Activated naive CD4-positive, alpha-beta T cell treated with anti-CD3 and anti-CD28 coated beads, Interleukin-2, amount 10 ng/mL, durations not matched to agents 7 days and 5 days (primary cell): ENCODE results near the gene TAF6L.
"Not testable (repeated sequence)": the region's sequence is repeated elsewhere in the genome, so short reads cannot be mapped to it uniquely, and the experiment has no call there.

ENCODE experiments used
- CTCF ChIA-PET: fragments of 350-600 bp; sonication (Branson Sonifier 250); formaldehyde crosslinking; loops from one replicate; lab custom pipeline; 2021; ENCODE audit warnings: antibody characterized with exemption; lab: Charles Lee
- DNase-seq: peaks from one replicate; pipeline ENCODE4 v3.0.0-alpha.2; 2020
- H3K27ac Mint-ChIP-seq: one replicate; pipeline ENCODE4 v1.8.0; 2021; ENCODE audit warnings: mild to moderate bottlenecking, moderate library complexity, mixed read lengths
- H3K27me3 Mint-ChIP-seq: one replicate; pipeline ENCODE4 v1.8.0; 2021; ENCODE audit warnings: mild to moderate bottlenecking, mixed read lengths
- H3K36me3 Mint-ChIP-seq: one replicate; pipeline ENCODE4 v1.8.0; 2021; ENCODE audit warnings: mixed read lengths
- H3K4me1 Mint-ChIP-seq: one replicate; pipeline ENCODE4 v1.8.0; 2021; ENCODE audit warnings: mixed read lengths
- H3K4me3 Mint-ChIP-seq: one replicate; pipeline ENCODE4 v1.8.0; 2021; ENCODE audit warnings: mild to moderate bottlenecking, moderate library complexity, mixed read lengths
- H3K9me3 Mint-ChIP-seq: one replicate; pipeline ENCODE4 v1.8.0; 2021; ENCODE audit warnings: mixed read lengths

Gene TAF6L, protein sequence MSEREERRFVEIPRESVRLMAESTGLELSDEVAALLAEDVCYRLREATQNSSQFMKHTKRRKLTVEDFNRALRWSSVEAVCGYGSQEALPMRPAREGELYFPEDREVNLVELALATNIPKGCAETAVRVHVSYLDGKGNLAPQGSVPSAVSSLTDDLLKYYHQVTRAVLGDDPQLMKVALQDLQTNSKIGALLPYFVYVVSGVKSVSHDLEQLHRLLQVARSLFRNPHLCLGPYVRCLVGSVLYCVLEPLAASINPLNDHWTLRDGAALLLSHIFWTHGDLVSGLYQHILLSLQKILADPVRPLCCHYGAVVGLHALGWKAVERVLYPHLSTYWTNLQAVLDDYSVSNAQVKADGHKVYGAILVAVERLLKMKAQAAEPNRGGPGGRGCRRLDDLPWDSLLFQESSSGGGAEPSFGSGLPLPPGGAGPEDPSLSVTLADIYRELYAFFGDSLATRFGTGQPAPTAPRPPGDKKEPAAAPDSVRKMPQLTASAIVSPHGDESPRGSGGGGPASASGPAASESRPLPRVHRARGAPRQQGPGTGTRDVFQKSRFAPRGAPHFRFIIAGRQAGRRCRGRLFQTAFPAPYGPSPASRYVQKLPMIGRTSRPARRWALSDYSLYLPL

DNA sequence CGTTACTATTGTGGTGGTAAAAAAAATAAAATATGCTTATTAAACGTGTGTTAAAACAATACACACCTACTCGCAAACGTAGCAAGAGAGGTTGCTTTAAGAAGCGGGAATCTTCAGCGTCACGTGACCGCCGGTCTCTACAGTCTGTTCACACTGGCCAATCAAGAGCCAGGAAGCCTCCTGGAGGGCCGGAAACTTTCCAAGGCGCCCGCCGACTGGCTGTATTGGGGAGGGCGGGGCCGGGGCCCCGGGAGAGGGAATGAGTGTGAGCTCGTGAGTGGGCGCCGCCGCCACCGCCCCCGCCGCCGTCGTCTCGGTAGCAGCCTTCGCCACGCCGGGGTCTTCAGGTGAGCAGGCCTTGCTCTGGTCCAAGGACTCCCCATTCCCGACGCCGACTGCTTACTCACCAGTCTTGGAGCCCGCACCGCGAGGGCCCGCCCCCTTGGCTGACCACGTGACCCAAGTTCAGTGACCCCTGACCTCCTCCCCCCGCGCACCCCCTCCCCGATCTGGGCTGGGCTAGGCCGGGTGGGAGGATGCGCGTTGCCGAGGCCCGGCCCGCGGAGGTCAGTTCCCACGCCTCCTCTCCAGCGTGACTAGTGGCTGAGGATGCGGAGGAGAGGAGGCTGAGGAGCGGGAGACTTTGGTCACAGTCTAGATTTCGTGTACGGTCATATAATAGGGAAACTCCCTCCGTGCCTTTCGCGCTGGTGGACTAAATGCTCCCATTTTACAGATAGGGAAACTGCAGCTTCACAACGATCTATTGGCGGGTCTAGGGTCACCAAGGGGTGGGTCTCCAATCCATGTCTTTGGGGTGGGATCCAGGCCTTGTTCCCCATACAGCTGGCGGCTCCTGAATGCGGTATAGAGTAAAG is at the start of gene TAF6L:
TAF6L (plus strand) TSS at position 253 of the 878 bp plus-strand sequence. CDS start 4,388 bp downstream, outside the sequence.
- Mint-ChIP-seq H3K27ac (peak within 1 kb of the TSS; percentile 94), H3K27me3 (no peaks in the 10 kb centered on the region), H3K36me3 (peaks cover 19% of the 10 kb centered on the region), H3K4me1 (peaks cover 36% of the 10 kb centered on the region), H3K4me3 (peak within 1 kb of the TSS; percentile 90), H3K9me3 (no peaks in the 10 kb centered on the region)
- CTCF ChIA-PET, result interaction anchor here (0.6 to 10.4 kb wide), 5 partner anchors 9 to 107 kb away, joined by 3 to 65 read pairs (median 10); partner anchors contain the start of genes C11orf98, CSKMT, POLR2G and TMEM179B
- DNase-seq, result peak; percentile 97

GRCh38 chr11:62721994-62722393 is 49.2 kb upstream of the TAF6L start:
- H3K36me3 Mint-ChIP-seq, result peaks cover 86% of the 10 kb centered on the region
- H3K4me1 Mint-ChIP-seq, result peaks cover 65% of the 10 kb centered on the region
- CTCF ChIA-PET, result interaction anchor here (0.8 kb wide), 1 partner anchor 45 kb away, joined by 5 read pairs; no protein-coding TSS in a partner anchor
- H3K4me3 Mint-ChIP-seq, result no peak overlapping the region
- no peaks in the 10 kb centered on the region for H3K27me3 Mint-ChIP-seq
- no peak for DNase-seq
- H3K9me3 Mint-ChIP-seq, result no peaks in the 10 kb centered on the region
- peak overlapping the region; percentile 70 for H3K27ac Mint-ChIP-seq

DNA sequence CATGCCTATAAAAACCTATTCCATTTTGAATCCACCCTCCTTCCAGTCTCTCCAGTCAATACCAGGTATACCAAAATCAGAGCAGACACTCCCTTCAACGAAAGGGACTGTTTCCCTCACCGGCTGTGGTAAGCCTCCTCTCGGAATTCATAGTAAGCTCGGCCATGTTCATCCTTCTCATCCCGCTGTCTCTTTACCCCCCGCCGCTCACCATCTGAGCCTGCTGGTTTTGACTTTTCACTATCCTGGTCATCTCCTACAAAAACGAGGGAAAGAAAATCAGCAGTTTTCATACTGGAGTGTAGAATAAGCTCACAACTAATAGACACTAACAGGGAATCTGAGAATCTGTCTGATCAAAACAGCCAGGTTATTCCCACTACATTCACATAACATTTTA is 47.0 kb upstream of the TAF6L start:
- Mint-ChIP-seq H3K4me1 (peaks cover 58% of the 10 kb centered on the region), H3K36me3 (peaks cover 81% of the 10 kb centered on the region), H3K27me3 (peaks cover 3% of the 10 kb centered on the region), H3K27ac (peak overlapping the region; percentile 74), H3K9me3 (no peaks in the 10 kb centered on the region), H3K4me3 (peak overlapping the region; percentile 94)
- no peak for DNase-seq
- CTCF ChIA-PET, result interaction anchor here (0.9 to 1.4 kb wide), 2 partner anchors 28 to 44 kb away, joined by 4 to 5 read pairs; no protein-coding TSS in a partner anchor

DNA sequence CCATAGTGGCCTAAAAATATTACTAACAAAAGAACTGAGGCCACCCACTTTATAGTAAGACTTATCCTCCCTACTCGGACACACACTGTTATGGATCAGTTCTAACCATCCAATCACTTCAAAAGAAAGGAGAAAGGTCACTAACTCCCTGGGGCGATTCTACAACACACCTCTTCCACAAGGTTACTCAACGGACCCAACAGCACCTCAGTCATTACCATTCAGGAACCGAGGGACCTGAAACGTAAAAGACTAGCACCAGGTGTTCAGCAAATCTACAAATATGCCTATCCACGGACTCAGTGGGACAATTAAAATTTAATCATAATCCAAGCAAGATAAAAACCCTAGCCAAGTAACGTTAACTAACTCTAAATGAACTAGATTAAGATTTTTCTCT is 45.5 kb upstream of the TAF6L start:
- H3K27ac Mint-ChIP-seq, result peak overlapping the region; percentile 99
- CTCF ChIA-PET, result interaction anchor here (0.6 to 2.0 kb wide), 6 partner anchors 10 to 1327 kb away, joined by 3 to 5 read pairs (median 4); partner anchors contain the start of gene ZBTB3
- no peak for DNase-seq
- peak overlapping the region; percentile 94 for H3K4me3 Mint-ChIP-seq
- H3K27me3 Mint-ChIP-seq, result peaks cover 3% of the 10 kb centered on the region
- H3K9me3 Mint-ChIP-seq, result no peaks in the 10 kb centered on the region
- H3K4me1 Mint-ChIP-seq, result peaks cover 59% of the 10 kb centered on the region
- peaks cover 70% of the 10 kb centered on the region for H3K36me3 Mint-ChIP-seq

DNA sequence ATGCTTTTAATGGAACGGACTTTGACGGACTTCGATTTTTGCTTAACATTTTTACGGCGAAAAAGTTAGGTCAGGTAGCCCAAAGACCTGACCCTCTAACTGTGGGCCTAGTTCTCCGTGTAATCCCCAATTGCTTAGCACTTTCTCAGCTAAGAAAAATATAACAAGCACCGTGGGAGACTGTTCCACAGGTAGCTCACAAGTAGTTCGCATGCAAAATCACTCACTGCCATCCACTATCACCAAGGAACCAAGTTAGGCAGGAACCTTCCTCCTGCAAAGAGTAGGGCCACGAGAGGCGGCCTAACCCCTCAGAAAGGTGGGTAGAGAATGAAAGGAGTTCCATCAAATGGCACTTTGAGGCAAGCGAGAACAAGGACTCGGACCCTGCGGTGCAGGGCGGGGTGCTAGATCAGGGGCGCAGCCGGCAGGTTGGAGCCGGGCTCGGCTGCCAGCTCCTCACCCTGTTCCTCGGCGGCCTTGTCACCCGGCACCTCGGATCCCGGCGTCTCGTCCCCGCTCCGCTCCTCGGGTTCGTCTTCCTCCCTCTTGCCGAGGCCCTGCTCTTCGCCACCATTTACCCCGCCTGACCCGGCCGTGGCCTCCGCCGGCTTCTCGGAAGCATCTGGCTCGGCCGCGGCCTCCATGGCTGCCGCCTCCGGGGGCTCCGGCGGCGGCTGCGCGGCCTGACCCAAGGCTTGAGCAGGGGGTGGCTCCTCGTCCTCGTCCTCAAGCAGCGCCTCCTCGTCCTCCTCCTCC is 44.9 kb upstream of the TAF6L start:
- CTCF ChIA-PET, result interaction anchor here (0.6 to 2.0 kb wide), 8 partner anchors 10 to 1328 kb away, joined by 3 to 5 read pairs (median 4); partner anchors contain the start of gene ZBTB3
- DNase-seq, result peak; percentile 50
- peak overlapping the region; percentile 99 for H3K27ac Mint-ChIP-seq
- peaks cover 58% of the 10 kb centered on the region for H3K4me1 Mint-ChIP-seq
- H3K36me3 Mint-ChIP-seq, result peaks cover 66% of the 10 kb centered on the region
- peak overlapping the region; percentile 94 for H3K4me3 Mint-ChIP-seq
- H3K9me3 Mint-ChIP-seq, result no peaks in the 10 kb centered on the region
- H3K27me3 Mint-ChIP-seq, result peaks cover 3% of the 10 kb centered on the region

GRCh38 chr11:62726915-62727164 is 44.4 kb upstream of the TAF6L start:
- CTCF ChIA-PET, result interaction anchor here (0.8 to 1.3 kb wide), 5 partner anchors 21 to 49 kb away, joined by 3 to 5 read pairs (median 3); no protein-coding TSS in a partner anchor
- DNase-seq, result no peak
- Mint-ChIP-seq H3K9me3 (no peaks in the 10 kb centered on the region), H3K27me3 (peaks cover 3% of the 10 kb centered on the region), H3K4me1 (peaks cover 59% of the 10 kb centered on the region), H3K4me3 (peak overlapping the region; percentile 94), H3K27ac (peak overlapping the region; percentile 99), H3K36me3 (peaks cover 64% of the 10 kb centered on the region)

- peak; percentile 99 for DNase-seq
- Mint-ChIP-seq H3K36me3 (peaks cover 59% of the 10 kb centered on the region), H3K4me3 (peak within 1 kb of the TSS; percentile 94), H3K4me1 (peaks cover 54% of the 10 kb centered on the region), H3K27me3 (peaks cover 3% of the 10 kb centered on the region), H3K27ac (peak within 1 kb of the TSS; percentile 99), H3K9me3 (no peaks in the 10 kb centered on the region)
- CTCF ChIA-PET, result interaction anchor here (0.8 to 1.3 kb wide), 4 partner anchors 21 to 48 kb away, joined by 3 to 4 read pairs (median 3); no protein-coding TSS in a partner anchor
These were observed 43.9 kb upstream of the TAF6L start, which contains the start of gene HNRNPUL2 for GRCh38 chr11:62727165-62727871. Gene HNRNPUL2 (minus strand): TSS chr11:62727457. CDS start chr11:62727156, 301 bp downstream.

- CTCF ChIA-PET, result interaction anchor here (0.8 to 1.3 kb wide), 4 partner anchors 22 to 48 kb away, joined by 3 to 4 read pairs (median 3); no protein-coding TSS in a partner anchor
- Mint-ChIP-seq H3K27ac (peak overlapping the region; percentile 99), H3K36me3 (peaks cover 54% of the 10 kb centered on the region), H3K27me3 (peaks cover 3% of the 10 kb centered on the region), H3K4me3 (peak overlapping the region; percentile 94), H3K9me3 (no peaks in the 10 kb centered on the region), H3K4me1 (peaks cover 51% of the 10 kb centered on the region)
- DNase-seq, result peak; percentile 90
These were observed 43.4 kb upstream of the TAF6L start for GRCh38 chr11:62727872-62728170.

DNA sequence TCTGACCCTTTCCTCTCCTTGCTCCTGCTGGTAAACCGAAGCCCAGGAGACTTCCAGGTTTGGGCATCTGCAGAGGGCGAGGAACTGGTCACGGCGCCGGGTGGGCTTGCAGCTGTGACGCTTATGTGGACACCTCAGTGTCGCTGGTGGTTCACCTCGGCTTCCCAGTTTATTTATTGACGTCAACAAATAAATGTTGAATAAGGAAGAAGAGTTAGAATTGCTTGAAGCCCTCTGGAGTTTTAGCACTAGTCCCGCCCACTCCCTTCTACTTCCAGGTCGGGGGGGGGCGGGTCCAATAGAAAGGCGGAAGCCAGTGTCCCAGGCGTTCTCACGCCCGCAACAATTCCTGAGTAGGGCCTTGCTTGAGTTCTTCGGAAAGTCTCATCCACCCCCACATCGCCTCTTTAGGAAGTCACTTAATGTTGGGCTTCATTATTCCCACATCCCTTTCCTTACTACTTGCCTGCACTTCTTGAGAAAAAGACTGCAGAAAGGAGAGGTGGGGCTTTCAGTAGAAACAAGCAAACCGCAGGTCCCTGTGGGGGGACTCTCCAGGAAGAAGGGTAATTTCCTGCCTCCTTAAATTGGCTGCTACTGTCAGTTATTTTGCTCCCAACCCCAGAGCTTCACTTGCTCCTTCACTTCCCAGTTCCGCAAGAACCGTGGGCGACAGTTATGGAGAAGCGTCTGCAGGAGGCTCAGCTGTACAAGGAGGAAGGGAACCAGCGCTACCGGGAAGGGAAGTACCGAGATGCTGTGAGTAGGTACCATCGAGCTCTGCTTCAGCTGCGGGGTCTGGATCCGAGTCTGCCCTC is 42.8 kb upstream of the TAF6L start, which contains the start of gene TTC9C:
TTC9C (plus strand) TSS at position 316 of the 818 bp plus-strand sequence; CDS start at position 679, 363 bp downstream.
- Mint-ChIP-seq H3K27ac (peak within 1 kb of the TSS; percentile 99), H3K9me3 (no peaks in the 10 kb centered on the region), H3K27me3 (peaks cover 3% of the 10 kb centered on the region), H3K4me3 (peak within 1 kb of the TSS; percentile 94), H3K4me1 (peaks cover 53% of the 10 kb centered on the region), H3K36me3 (peaks cover 53% of the 10 kb centered on the region)
- DNase-seq, result peak; percentile 90
- CTCF ChIA-PET, result interaction anchor here (1.2 to 2.6 kb wide), 3 partner anchors 33 to 58 kb away, joined by 3 to 10 read pairs (median 4); partner anchors contain the start of genes POLR2G and TMEM179B

GRCh38 chr11:62730076-62730475 is 41.1 kb upstream of the TAF6L start:
- H3K27me3 Mint-ChIP-seq, H3K9me3 Mint-ChIP-seq, DNase-seq, H3K27ac Mint-ChIP-seq: not testable (repeated sequence)
- Mint-ChIP-seq H3K36me3 (peaks cover 39% of the 10 kb centered on the region), H3K4me1 (peaks cover 38% of the 10 kb centered on the region), H3K4me3 (peak overlapping the region; percentile 94)
- CTCF ChIA-PET, result interaction anchor here (0.7 to 2.6 kb wide), 3 partner anchors 39 to 1588 kb away, joined by 3 to 10 read pairs (median 6); partner anchors contain the start of genes PRDX5 and TMEM179B

DNA sequence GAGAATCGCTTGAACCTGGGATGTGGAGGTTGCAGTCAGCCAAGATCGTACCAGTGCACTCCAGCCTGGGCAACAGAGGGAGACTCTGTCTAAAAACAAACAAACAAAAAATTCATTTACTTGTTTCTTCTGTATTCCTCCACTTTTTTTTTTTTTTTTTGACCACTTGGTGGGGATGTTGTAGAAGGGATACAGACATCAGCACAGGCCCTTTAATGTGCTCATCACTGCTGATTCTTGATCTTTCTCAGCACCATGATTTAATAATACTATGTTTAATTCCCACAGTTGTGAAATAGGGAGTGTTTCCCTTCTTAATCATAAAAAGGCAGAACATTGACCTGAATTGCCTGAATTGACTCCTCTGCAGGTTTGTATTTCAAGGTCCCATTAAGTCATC is 38.4 kb upstream of the TAF6L start:
- peaks cover 37% of the 10 kb centered on the region for H3K36me3 Mint-ChIP-seq
- no peak overlapping the region for H3K4me3 Mint-ChIP-seq
- no peaks in the 10 kb centered on the region for H3K9me3 Mint-ChIP-seq
- peaks cover 30% of the 10 kb centered on the region for H3K4me1 Mint-ChIP-seq
- no peaks in the 10 kb centered on the region for H3K27me3 Mint-ChIP-seq
- DNase-seq, result no peak
- H3K27ac Mint-ChIP-seq, result peak overlapping the region; percentile 42
- CTCF ChIA-PET, result interaction anchor here (0.6 to 0.9 kb wide), 3 partner anchors 125 to 905 kb away, joined by 3 to 5 read pairs (median 3); no protein-coding TSS in a partner anchor
